DMS 273 (cell line): Measurements from ENCODE around the gene DACH1.
"Not testable (repeated sequence)": the region's sequence is repeated elsewhere in the genome, so short reads cannot be mapped to it uniquely, and the experiment has no call there.

Experiments
- DNase-seq: peaks from one replicate; lab custom pipeline; 2025; ENCODE audit not compliant: unreplicated experiment; lab: John Stamatoyannopoulos, UW

DACH1 gene

DNA sequence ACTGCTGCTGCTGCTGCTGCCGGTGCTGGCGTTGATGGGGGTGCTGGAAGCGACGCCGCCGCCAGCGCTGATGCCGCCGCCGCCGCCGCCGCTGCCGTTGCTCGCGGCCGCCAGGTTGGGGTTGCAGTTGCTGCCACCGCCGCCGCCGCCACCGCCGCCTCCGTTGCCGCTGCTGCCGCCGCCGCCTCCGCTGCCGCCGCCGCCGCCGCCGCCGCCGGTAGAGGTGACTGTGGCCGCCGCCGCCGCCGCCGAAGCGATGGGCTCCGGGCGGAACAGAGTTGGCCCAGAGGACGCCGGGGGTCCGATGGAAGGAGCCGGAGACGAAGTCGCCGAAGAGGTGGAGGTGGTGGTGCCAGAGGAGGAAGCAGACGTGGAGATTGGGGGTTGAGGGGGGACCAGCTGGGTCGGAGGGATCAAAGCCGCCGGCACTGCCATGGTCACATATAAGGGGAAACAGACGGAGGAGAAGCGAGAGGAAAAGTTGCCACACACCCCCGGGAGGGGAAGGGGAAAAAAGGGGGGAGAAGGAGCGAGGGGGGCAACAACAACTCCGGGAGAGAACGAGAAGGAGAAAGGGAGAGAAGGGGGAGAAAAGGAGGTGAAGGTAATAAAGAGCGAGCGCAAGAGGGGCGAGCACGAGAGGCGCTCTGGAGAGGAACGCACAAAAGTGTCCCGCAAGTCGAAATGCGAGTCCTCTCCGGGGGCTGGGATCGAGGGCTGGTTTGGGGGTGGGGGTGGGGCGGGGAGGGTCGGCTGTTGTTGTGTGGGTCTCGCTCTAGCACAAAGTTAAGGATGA is 471 bp downstream of the DACH1 start:
- peak; percentile 66 for DNase-seq

DNA sequence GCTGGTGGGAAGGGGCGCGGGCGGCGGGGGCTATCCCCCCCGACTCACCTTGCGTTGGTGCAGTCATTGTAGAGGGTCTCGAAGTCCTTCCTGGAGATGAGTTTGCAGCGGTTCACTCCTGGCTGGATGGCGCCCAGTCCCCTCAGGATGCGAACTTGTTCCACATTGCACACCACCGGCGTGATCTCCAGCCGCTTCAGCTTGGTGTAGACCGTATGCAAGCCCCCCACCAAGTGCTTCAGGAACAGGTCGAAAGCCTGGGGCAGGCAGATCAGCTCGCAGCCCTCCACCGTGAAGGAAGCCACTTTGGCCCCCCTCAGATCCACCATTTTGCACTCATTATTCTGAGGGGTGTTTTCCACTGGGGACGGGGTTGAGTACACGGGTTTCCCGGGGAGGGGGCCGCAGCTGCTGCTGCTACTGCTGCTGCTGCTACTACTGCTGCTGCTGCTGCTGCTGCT is 1.1 kb downstream of the DACH1 start:
- no peak for DNase-seq

DNA sequence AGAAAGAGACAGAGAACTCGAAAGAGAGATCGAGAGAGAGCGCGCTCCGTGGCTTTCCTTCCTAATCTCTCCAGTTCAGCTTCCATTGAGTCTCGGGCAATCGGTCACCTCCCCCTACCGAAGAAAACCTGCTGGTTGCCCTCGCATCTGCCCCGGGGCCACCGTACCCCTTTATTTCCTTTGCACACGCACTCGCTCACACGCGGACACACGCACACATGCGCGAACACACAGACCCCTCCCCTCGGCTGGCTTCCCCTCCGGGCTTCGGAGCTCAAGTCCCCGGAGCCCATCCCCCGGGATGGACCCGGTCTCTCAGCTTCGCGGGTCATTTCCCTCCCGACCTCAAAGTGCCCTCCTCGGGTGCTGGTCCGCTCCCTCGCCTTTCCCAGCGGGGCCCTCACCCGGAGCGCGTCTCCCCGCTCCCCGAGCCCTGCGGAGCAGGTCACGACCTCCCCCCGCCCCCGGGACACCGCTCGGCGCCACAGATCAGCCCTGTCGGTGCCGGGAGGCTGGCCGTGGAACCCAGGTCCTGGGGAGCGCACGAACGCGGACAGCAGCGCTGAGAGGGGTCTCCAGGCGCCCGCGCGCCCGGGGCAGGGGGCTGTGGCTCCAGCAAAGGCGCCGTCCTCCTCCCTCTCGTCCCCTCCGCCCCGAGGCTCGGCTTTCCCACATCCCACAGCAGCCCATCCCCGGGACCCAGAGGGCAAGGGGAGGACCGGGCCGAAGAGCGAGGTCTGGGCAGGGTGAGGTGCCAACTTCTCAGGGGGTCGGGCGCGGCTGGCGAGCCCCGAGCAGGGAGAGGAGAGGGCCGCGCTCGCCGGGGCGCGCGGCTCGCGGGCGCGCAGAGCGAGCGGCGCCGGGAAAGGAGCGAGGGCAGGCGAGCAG is 1.8 kb downstream of the DACH1 start:
- peak; percentile 75 for DNase-seq

DNA sequence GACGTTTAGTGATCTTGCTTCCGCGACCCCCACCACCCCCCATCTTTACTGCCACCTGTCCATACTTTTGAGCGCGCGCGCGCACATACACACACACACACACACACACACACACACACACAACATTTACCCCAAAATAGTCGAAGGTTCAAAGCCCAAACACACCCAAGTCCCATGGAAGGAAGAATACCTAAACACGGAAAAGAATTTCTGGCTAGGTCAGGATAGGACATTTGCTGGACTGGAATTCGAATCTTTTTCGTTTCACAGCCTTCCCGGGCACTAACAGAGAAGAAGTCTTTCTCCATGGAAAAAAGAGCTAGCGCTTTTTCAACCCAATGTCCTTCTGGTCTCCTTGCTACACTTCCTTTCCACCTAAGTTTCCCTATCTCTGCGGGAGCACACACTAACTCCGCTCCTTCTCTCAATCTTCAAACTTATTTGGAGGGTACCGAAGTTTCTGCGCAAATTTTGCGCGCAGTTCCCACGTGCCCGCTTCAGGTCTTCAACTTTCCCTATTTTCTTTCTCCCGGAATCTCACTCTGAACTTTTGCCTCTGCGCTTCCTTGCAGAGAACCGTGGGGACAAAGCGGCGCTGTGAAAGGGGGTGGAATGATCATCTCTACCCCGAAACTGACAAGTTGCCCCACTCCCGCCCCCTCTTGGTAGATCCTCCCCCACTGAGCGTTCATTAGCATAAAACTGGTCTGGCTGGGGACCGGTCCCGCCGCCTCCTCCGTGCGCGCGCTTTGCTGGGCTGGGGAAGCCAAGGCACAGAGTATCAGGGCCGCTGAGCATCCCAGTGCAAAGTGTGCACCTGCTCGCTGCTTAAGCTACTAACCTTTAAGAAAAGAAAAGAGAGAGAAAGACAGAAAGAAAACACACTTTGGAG is 2.7 kb downstream of the DACH1 start:
- peak; percentile 88 for DNase-seq

DNA sequence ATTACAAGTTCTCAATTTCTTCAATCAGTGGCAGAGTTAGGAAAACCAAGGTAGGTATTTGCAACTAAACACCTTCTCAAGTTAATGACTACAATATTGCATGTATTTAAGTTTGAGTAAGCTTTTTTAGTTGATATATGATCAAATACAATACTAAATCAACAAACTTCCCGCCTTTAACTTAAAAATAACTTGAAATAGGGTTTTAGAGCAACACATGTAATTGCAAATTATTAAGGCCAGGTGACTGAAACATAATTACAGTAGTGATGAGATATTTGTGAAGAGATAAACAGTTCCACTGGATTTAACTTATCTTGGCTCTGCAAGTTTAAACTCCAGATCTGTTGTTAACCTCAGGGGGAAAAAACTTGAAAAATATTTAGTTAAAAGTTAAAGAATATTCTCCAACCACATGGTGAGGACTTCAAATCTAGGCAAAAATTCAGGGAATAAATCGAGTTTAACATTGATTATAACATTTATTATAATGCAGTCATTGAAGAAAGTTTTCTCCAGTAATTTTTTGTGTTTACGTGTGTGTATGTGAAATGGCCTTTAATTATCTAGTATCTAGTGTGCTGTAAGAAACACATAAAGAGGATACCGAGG is 3.6 kb downstream of the DACH1 start:
- DNase-seq = no peak

DNA sequence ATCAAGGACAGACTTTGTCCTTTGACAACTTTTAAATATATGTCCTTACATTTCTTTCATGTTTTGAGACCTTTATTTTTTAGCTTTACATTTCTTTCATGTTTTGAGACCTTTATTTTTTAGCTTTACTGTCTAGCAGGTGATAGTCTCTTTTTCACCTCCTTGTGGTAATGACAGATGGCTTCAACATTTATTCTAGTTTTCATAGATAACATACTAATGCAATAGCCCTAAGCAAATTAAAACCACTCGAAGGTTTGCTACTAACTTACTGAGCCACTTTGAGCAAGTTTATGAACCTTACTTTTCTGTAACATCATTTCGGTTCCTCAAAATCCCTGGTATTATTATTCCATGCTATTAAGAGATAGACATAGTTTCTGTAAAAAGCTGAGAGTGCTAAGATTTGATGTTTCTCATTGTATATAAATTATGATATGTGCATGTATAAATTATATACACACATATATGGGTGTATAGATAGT is 4.5 kb downstream of the DACH1 start:
- no peak for DNase-seq

DNA sequence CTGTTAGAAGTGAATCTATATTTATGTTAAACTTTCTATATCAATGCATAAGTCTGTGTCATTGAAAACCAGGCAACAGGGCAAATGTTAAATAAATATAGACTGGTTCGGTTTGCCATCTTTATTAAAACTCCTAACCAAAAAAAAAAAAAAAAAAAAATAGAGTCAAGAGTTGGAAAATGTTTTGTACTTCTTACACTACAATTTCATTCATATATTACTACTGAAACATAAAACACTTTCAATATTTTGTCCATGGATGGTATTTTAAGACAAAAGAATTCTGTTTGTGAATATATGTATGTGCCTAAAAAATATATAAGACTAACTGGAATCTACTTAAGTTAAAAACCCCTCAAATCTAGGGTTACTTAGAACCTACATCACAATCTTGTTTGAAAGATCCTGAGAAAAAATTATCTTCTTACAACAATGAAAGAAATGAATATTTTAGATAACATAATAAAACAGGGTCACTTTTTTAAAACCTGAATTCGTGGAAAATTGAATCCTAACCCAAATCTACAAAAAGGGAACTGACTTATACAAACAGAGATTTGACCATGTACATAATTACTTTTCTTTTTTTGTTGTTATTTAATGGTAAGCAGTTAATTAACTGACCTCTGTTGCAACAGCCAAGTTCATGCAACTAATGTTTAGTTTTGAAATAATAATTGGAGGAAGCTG is 5.1 kb downstream of the DACH1 start:
- DNase-seq = no peak

DNA sequence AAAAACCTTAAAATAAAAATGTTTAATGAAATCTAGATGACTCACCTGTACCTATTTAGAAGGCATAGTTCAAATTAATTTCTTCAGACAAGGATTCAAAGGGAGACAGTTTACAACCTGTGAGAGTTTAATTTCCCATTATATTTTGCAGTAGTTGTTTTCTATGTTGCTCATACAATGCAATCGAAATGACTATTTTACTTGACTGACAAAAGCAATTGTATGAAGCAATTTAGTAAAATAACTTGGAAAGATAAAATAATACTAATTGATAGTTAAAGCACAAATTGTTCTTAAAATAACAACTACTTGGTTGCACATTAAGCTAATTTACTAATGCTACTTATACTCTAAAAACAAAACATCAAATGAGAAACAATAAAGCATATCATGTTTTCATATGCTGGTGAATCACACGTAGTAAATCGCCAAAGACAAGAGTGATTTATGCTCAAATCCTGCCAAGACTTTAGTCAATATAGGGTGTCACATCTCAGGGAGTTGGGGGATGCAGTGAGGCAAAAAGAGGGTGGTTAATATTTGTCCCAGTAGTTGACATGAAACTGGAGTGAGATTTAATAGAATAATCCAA is 6.4 kb downstream of the DACH1 start:
- peak; percentile 40 for DNase-seq

DNA sequence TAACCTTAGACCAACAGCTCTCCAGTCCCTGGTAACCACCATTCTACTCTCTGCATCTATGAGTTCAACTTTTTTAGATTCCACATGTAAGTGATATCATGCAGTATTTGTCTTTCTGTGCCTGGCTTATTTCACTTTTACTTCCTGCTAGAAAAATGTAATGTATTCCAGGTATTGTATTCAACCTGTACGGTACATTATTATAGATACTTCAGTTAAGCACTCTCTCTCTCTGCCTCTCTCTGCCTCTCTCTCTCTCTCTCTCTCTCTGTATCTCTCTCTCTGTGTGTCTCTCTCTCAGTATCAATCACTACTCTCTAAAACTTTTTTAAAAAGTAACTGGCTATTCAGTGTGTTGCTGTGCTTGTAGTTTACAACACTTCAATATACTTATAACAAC is 8.4 kb downstream of the DACH1 start:
- no peak for DNase-seq

DNA sequence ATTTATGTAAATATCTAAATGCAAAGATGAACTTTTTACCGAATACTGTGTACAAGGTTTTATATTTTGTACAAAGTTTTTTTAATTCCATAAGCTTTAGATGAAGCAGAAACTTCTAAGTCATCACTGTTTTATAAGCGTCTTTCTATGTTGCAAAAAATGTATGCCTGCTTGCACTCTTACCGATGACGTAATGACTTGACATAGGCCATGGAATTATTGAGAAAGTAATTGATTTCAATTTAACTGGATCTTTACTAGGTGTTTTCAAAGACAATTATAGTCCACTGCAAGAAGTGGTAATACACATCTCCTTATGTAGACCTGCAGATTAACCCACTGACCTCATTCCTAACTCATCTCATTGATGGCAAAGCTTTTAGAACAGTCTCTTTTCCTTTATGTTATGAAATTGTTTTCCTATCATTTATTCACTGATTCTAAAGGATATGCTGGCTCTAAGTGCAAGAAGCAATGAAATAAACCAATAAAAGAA is 10.4 kb downstream of the DACH1 start:
- DNase-seq = no peak

DNA sequence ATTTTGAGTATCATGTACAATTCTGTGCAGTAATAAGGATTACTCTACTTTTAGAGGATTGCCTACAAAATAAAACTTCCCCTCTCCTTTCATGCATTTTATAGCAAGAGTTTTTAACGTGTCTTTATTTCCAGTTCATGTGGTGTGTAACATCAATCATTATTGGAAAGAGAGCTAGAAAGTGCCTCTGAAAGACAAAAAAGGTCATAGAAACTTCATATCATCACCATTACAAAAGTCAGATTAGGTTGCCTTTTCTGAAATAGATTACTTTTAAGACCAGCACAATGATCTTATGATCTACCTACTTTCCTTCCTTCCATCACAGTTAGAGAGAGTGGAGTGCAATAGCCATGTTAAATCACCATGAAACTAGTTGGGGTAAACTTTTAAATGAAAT is 12.6 kb downstream of the DACH1 start:
- DNase-seq = no peak

DNA sequence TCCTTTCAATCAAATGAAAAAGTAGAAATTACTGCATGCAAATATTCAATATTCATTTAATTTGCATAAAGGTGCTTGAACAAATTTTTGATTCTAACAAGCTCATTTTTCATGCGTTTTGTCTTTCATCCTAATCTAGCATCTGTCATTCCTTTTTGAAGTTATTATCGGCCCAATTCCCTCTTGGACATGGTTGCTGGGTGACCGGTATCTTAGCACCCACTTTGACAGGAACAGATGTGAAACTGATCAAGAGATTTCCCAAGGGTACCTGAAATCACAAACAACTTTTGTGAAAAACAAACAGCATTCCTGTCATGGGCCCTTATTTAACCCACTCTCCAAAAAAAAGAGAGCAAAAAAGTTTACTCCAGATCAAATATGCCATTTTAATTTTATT is 13.3 kb downstream of the DACH1 start:
- DNase-seq = peak; percentile 46

DNA sequence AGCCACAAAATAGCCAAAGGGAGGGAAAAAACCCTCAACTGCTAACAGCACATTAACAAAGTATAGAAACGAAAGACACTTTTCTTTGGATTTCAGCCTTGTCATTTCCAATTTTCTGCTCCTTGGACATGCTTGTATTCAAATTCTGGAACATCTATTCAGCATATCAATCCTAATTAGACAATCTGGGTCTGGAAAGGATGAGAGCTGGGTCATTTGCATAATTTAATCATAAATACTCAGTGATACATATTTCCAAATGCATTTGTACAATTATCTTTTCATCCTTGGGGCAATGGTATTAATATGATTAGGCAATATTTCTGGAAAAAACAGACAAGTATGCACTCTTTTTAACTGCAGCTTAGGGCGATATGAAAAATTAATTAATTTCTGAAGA is 14.3 kb downstream of the DACH1 start:
- DNase-seq = no peak

DNA sequence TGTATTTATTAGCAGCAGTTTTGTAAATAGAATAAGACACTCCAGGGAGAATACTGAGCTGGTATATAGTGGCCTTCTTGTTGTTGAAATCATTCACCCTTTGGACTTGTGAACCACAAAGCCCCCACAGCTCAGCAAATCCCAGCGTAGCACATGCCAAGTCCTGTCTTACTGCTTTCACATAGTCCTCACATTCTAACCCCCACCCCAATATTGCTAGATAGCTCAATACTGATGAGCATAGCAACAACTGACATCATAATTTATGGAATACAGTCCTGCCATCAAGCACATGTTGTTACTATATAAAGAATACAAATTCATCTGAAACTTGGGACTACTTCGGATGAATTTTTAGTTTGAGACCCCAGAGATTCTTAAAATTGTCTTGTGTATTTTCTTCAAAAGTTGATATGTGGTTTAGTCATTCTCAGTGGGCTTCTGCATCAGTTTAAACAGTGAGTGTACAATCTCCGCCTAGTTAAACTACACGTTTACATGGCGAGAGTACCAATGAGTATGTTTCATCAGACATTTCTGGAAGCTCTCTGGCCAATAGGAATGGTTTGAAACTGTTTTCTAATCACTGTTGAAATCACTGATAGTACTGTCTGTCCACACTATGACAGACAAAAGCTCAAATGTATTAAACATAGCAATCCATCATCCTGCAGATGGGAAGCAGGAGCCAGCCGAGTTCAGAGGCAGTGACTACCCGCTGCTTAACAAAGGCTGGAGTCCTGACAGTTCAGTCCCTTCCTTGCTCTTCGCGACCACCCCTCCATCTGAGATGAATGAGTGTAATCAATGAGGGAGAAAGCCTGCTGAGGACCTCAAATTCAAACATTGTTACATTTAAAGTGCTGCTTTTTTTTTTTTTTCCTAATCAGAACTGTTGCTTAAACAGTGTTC is 15.2 kb downstream of the DACH1 start:
- DNase-seq = no peak

DNA sequence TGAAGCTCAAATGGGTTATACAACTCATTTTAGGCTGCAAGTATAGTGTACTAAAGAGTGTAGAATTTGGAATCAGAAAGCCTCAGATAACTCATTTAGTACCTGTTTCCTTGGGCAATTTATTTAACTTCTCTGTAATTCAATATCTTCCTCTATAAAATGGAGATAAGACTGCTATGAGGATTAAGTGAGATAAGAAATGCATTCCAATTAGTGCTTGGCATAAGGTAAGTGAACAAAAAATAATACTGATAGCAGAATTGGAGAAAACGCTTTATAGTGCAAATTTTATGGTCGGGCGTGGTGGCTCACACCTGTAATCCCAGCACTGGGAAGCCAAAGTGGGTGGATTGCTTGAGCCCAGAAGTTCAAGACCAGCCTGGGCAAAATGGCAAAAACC is 25.0 kb downstream of the DACH1 start:
- DNase-seq = no peak

DNA sequence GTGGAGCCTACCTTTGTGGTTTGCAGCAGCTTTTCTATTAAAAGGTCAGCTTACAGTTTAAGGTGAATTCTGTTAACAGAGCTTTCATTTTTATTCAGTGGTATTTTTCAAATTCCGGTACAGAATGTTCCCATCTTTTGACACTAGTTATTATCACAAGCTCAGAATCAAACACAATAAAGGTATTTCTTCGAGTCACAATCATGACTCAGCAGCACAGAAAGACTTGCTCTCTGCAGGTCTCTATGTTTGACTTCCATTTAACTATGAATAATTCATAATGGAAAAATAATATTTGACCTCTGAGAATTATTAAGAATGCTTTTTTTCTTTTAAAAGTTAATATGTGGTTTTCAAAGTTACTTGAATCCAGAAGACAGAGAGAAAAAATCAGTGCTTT is 28.2 kb downstream of the DACH1 start:
- no peak for DNase-seq

DNA sequence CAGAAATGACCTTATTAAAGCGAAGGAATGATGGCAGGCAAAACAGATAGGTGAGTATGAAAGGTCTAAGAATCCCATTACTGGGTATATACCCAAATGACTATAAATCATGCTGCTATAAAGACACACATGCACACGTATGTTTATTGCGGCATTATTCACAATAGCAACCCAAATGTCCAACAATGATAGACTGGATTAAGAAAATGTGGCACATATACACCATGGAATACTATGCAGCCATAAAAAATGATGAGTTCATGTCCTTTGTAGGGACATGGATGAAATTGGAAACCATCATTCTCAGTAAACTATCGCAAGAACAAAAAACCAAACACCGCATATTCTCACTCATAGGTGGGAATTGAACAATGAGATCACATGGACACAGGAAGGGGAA is 29.4 kb downstream of the DACH1 start:
- DNase-seq = not testable (repeated sequence)

DNA sequence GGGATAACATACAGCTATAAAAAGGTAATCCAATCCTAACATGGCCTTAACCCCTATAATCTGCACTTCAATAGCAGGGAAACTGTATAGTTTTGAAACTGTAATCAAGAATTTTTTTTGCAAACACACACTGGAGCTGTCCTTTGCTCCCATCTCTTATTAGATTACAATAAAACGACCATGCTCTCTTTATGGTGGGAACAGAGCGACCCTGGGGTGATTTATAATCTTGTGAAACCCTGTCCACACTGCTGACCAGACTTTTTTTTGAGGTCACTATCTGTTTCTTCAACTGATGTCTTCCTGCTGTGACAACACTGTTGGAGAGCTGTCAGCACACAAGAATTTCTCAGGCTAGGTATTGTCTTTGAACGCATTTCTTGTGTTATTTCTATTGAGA is 35.3 kb downstream of the DACH1 start:
- DNase-seq = no peak
